HG02642 (cell line): ENCODE results near the gene CTBP1.

Experiments
- ATAC-seq: cut with Tn5 transposase; IDR thresholded peaks from one replicate; pipeline ENCODE4 v1.9.1; 2021; ENCODE audit warnings: mild to moderate bottlenecking; ENCODE audit not compliant: unreplicated experiment, poor library complexity

The CTBP1 gene

DNA sequence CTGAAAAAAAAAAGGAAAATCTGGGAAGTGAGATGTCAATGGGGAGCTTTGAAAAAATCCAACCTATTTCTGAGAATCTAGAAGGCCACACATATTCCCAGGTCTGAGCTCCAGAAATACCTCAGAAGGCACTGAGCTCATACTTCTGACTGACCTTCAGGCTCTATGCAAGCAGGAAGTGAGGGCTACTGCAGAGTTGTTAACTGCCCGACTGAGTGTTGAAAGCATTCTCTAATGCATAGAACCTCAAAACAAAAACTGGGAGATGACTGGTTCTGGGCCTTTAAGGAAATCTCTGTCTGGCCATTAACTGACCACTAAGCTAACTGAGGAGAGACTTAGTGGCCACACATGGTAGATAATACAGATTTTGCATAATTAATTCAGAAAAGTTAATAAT lies 69.0 kb downstream of the CTBP1 start:
- ATAC-seq, result no peak

DNA sequence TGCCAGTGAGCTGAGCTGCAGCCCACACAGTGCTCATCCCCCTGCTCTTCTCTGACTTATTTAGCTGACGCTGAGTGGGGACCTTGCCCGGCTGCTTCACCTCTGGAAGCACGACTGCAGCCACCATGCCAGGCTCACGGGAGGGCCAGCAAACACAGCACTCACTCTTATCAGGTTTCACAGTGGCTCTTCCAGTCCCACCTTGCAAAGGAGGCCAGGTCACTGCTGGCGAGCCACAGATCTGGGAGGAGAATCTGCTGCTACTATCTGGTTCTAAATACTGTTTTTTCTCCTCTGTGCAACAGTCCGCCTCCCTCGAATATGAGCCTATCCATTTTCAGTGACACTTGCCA lies 69.9 kb downstream of the CTBP1 start:
- ATAC-seq, result no peak

DNA sequence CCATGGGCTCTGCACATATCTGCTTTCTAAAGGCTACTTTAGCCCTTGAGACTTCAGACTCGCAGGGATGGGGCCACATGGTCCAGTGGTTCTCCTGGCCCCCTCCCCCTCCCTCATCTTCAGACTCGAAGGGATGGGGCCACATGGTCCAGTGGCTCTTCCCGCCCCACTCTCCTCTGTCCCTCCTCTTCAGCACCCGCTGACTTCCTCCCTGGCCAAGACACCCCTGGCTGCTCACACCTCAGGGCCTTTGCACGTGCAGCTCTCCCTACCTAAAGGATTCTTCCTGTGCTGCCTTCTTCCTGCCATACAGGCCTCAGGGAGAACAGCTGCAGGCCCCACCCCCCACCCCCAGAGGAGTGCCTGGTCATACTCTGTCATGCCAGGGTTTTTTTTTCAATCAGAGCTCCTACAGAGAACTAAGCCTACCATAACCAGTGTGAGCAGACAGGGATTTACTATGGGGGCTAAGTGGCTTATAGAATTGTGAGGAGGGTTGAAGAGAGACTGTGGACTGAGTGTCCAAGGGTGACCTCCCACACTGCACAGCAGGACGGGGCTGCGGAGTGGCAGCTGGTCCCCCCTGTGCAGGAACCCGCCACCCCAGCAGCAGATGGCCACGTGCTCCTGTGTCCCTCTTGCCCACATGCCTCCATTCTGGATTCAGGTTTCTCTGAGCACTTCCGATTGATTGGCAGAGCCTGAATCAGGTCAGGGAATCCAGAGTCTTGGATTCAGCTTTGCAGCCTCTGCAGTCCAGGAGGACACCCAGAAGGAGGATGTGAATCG lies 70.4 kb downstream of the CTBP1 start:
- ATAC-seq, result no peak

DNA sequence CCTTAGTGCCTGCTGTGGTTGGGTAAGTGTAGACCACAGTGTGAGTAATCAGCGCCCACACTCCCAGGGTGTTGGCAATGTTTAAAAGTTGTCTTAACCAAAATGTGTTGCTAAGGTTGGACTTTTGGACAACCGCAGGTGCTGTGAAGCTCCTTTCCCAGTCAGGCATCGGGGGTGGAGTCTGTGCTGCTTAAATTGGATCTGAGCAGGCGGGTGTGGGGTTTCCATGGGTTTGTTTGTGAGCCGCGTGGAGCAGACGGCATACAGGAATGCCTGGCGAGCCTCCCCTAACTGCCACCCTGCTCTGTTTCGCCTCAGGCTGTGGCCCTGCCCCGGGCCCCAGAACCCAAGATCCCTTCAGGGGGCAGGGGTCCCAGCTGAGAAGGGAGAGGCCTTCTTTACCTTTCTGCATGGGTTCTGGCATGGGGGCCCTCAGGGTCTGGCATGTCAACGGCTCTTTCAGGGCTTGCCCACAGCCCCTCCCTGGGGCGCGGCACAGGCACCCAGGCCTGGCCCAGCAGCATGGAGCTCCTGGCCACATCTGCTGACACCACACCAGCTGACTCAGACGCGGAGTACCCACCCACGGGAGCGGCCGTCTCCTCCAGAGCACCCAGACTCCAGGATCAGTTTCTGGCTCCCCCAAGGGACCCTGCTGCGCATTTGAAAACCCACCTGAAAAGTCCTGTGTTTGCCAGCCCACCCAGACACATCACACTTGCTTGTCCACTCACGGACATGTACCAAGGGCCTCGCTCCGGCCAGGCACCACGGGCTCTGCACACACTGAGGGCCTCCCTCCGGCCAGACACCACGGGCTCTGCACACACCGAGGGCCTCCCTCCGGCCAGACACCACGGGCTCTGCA lies 71.4 kb downstream of the CTBP1 start:
- ATAC-seq, result no peak

DNA sequence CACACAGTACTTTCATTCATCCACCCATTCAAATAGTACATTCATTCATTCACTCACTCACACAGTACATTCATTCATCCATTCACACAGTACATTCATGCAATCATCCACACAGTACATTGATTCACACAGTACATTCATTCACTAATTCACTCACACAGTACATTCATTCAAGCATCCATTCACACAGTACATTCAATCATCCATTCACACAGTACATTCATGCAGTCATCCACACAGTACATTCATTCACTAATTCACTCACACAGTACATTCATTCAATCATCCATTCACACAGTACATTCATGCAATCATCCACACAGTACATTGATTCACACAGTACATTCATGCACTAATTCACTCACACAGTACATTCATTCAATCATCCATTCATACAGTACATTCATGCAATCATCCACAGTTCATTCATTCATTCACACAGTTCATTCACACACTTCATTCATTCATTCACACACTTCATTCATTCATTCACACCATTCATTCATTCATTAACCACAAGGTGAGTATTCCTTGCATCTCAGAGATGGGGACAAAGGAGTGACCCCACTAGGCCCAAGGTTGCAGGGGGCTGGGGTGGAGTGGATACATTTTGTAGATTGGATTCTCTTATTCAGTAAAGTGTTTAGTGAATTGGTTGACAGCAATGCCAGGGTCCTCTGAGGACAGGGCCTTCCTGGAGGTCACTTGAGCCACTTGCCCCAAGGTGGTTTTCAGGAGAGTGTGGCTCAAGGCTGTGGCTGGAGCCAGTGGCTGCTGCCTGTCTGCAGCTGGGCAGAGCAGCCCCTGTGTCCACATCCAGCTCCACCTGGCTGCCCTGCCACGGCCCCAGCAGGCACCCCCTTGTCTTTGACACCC lies 72.3 kb downstream of the CTBP1 start:
- ATAC-seq, result no peak

DNA sequence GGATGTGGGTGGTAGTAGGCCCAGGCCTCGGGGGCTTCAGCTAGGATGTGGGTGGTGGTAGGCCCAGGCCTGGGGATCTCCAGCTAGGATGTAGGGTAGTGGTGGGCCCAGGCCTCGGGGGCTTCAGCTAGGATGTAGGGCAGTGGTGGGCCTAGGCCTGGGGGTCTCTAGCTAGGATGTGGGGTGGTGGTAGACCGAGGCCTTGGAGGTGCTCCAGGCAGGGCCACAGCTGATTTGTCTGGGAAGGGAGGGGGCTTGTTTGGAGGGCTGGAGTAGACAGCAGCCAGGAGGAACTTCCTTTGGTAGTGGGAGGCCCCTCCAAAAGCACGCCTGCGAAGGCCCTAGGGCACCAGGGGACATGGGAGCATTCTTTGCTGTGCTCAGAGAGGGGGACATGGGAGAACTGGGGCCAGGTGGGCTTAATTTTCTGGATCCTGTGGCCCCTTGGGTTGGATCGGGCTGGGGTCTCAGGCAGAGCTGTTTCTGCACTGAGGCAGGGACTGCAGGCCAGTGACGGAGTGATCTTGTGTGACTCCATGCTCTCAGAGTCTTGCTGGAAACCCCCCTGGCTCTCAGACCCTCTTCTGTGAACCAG lies 73.2 kb downstream of the CTBP1 start:
- ATAC-seq, result no peak

DNA sequence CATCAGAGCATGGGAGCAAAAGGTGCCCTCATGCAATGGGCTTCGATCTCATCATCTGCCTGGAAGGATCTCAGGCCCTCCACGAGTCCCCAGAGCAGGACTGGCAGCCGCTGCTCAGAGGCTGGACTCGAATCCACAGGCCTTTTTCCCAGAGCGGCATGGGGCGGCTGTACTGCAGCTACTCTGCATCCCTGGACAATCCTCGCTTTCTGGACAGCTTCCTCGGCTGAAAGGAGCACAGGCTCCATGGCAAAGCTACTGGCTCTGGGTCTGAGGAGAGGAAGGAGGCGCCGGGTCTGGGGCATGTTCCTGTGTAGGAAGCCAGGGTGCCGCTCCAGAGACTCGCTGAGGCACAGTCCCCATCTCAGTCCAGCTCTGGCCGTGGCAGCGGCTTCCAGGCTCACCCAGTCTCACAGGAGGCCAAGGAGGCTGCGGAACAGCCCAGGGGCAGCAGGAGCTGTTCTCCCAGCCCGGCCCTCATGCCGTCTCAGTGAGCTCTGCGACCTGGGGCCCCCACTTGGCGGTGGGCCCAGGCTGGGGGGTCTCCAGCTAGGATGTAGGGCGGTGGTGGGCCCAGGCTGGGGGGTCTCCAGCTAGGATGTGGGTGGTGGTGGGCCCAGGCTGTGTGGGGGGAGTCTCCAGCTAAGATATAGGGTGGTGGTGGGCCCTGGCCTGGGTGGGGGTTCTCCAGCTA lies 73.8 kb downstream of the CTBP1 start:
- ATAC-seq, result no peak

DNA sequence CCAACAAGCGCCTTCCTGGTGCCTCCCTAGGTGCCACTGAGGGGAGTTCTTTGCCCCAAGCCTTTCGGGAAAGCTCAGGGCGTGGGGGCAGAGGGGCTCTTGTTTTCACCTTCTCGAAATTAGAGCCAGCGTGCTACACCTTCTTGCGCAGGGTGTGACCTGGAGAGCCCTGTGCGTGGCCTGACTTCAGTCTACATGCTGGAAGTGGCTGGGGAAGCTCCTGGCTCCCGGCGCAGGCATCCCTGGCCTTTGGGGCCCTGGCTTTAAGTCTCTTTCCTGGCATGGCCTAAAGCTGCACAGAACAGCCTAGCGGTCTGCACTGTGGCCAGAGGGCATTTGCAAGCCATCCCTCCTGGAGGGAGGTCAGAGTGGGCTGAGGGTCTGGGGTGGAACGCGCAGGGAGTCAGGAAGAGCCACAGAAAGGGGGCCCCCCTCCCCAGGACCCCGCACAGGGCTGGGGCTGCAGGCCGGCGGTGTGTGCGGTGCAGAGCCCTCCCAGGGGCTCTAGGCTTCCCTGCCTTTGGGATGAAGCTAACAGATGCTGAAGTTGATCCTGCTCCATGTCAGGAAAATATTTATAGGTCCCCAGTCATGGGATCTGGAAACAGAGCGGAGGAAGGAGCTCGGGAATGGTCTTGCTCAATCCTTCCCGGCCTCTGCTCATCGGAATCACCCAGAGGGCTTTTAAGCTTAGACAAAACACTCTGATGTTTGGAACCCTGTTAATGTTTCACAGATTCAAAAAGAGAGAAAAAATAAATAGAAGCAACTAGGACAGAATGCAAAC lies 75.8 kb downstream of the CTBP1 start:
- ATAC-seq, result no peak

DNA sequence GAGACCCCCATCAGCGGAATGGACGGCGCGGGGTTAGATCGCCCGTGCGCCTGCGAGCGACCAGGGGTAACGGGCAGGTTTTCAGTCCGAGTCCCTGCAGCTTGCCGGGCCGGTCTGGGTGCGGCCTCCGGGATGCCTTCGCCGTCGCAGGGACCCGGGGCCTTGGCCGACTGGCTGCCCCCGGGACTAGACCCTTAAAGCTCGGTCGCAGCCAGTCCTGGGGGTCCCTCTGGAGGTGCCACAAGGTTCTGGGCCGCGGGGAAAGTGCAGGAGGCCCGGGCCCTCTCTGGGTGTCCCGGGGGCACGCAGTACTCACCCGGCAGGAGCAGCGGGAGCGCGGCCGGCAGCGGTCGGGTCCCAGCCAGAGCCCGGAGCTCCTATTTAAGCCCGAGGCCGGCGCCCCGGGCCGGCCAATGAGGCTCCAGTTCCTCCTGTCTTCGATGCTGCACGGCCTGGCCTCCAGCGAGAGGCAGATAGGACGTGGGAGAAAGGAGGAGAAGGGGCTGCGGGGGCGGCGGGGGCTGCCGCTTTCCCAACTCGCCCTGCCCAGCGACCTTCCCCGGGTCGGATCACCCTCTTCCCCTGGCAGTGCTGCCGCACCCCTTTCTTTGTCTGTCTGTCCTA lies 76.6 kb downstream of the CTBP1 start, which contains the start of gene SPON2:
Gene SPON2 (minus strand): TSS at position 356 of the 624 bp plus-strand sequence.
- ATAC-seq, result no peak

DNA sequence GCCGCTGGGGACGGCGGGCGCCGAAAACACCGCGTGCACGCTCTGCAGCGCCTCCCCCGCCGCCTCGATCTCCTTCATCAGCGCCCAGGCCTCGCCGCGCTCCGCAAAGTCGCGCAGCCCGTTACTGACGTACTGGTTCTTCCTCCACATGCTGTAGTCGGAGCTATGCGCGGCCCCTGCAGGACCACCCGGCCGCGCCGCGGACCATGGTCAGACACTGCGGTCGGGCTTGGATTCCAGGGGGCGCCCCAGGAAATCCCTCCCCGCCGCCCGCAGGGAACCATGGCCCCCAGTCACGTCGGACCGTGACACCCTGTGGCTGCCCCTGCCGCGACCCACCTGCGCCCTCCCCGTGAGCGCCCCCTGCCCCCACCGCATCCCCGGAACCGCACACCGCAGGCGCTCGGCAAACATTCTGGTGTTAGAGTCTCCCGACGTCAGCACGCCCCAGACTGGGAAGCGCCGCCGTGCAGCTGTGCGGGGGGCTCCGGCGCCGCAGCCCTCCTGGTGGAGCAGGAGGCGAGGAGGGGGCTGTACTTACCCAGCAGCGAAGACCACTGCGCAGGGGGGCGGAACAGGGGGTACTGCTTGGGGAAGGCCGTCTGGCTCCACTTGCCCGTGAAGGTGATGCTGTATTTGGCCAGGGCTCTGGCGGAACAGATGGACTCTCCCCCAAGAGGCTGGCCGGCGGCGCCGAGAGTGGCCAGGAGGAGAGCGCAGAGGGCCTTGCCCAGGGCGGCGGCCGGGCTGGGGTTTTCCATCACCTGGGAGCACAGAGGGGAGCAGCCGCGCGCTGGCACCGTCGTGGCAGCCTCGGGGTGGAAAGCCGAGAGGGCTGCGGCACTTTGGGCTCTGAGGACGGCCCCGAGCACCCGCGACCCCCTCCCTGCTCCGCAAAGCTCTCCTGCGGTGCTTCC lies 77.4 kb downstream of the CTBP1 start:
- no peak for ATAC-seq

DNA sequence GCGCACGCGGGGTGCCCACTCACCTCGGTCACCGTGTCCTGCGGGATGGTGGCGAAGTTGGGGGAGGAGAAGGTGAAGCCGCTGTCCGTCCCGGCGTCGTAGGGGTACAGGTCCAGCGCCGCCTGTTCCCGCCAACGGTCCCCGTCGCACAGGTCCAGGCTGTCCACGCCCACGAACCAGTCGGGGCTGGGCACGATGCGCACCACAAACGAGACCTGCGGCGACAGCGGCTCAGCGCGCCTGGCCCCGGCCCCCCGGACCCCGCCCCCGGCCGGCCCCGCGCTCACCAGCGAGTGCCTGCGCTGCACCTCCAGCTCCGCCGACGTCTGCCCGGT lies 78.0 kb downstream of the CTBP1 start:
- no peak for ATAC-seq

DNA sequence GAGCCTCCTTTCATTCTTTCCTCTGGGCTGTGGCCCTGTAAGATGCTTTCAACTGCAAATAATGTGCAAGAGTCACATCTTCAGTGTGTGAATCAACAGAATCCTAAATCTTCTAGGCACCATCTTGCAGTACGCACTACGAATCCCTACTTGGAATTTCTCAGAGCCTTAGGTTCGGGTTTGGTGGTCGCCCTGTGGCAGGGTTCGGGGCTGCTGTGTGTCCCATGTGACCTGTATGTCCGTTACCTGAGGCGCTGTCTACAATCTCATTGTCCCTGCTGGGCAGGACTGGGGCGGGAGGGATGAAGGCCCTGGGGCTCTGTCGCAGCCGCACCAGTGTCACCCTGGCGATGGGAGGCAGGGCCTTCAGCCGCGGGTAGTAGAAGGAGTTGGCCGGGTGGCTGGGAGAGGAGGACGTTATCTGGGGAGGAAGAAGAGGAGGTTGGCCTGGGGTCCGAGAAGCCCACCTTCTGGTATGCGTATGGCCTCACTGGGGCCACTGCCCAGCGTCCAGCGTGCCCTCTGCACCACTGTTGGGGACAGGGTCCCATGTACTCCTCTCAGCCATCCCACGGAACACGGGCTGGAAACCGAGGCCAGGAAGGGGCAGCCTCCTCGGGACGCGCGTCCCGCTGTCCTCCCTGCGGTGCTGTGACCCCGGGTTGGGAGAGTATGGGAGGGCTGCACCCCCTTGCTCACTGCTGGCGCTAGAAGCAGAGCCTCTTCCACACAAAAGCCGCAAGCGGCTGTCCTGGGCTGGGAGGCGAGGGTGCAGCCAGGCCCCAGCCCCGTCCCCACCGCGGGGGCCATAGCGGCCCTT lies 78.6 kb downstream of the CTBP1 start:
- no peak for ATAC-seq

DNA sequence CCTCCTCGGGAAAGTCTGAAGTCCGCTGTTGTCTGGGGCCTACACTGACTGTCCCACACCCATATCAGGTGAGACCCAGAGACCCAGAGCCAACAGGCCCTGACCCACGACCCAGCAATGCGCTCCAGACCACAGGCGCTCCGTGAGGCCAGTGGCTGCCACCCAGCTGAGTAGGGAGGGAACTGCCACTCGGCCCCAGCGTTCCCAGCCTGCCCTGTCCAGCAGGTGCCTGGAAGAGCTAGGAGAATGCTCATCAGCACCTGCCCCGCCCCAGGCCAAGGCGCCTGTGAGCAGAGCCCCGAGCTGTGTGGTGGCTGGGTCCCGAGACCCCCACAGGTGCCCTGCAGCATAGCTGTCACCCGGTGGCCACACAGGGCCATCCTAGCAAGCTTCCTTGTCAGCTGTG lies 79.2 kb downstream of the CTBP1 start:
- ATAC-seq, result no peak

DNA sequence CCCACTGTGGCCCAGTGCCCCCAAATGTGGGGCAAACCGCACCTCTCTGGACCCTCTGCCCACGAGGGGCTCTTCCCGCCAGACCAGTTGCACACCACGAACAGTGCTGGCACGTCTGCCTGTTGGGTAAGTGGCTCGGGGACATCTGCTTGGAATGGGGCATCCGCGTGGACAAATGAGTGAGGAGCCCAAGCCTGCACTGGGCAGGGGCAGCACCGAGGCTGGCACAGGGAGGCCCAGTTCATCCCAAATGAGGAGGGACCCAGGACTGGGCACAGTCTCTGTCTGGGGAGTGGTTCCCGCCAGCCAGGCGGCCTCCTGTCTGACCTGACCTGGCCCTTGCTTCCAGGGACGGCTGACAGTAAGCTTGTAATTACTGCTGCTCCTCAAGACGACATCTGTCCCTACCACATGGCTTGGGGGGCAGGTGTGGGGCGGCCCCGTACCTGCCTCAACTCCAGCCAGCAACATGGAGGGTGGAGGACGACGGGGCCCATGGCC lies 79.7 kb downstream of the CTBP1 start:
- ATAC-seq, result no peak

DNA sequence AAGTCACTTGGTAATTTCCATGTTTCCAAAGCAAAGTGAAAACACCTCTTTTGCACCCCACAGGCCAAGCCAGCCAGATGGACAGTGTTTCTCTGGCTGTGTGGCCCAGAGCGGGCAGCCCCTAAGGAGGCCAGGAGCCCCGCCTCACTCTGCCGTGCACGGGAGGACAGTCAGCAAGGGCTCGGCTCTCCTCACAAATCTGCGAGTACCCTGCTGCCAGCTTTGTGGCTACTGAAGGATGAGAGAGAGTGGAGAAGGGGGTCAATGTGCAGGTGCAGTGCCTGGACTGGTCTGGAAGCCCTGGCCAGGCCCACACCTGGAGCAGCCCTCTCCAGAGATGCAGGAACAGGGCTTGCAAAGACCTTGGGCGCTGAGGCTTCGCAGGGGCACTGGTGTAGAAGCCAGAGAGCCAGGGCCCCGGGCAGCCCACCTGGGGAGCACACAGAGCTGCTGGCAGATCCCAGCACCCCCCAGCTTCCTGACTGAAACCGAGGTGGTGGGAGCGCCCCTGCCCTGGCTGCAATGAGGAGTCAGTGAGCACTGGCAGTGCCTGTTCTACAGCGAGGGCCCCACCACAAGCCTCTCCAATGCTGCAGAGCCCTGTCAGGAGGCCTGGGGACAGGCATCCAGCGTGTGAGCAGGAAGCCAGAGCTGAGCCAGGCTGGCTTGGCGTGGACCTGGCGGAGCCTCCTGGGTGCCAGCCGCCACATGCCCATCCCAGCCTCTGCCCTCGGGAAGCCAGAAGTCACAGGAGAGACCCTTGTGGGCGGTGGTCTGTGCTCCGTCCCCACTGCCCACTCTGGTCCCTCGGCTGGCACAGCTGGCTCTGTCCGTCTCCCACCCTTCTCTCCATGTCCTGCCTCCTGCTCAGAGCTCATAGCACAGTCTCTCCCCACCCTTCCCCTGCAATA lies 80.5 kb downstream of the CTBP1 start:
- ATAC-seq, result no peak
